Heart right ventricle (tissue), 16 donors: ENCODE measurements around the gene ANKS1B. TPM values are rescaled to one million over a fixed set of nuclear protein-coding genes. Genes with fewer than 3 reads are reported as not detected.

ENCODE experiments used
- ATAC-seq, 8 donors: fragments of 200-7000 bp; cut with Tn5 transposase; one replicate each; pipeline ENCODE4 v1.9.1; 2020; ENCODE audit warnings: mild to moderate bottlenecking in 8 of 8, moderate library complexity in 8 of 8, moderate number of reproducible peaks in 1 of 8
- DNase-seq, 2 donors: peaks; one replicate each; pipeline ENCODE4 v3.0.0-alpha.2; 2020
- H3K27ac ChIP-seq, 10 donors: fragments of 200-600 bp; sonication (generic) in 2 of 10; one replicate each; pipeline versions ENCODE4 v1.5.0 to v1.8.0; 2020 to 2022; ENCODE audit warnings: mild to moderate bottlenecking in 3 of 10
- H3K27me3 ChIP-seq, 7 donors: fragments of 200-600 bp; one replicate each; pipeline ENCODE4 v1.8.0; 2021 to 2022; ENCODE audit warnings: mild to moderate bottlenecking in 2 of 7
- H3K36me3 ChIP-seq, 9 donors: fragments of 200-600 bp; sonication (generic) in 1 of 9; one replicate each; pipeline versions ENCODE4 v1.5.0 to v1.8.0; 2020 to 2022; ENCODE audit warnings: mild to moderate bottlenecking in 2 of 9
- H3K4me1 ChIP-seq, 9 donors: fragments of 200-600 bp; sonication (generic) in 1 of 9; one replicate each; pipeline versions ENCODE4 v1.5.0 to v1.8.0; 2020 to 2022; ENCODE audit warnings: mild to moderate bottlenecking in 4 of 9
- H3K4me3 ChIP-seq, 10 donors: fragments of 200-600 bp; sonication (generic) in 2 of 10; one replicate each; pipeline versions ENCODE4 v1.5.0 to v1.8.0; 2020 to 2022; ENCODE audit warnings: mild to moderate bottlenecking in 7 of 10, moderate library complexity in 2 of 10
- H3K9me3 ChIP-seq, 11 donors: fragments of 200-600 bp in 10 of 11; sonication (generic) in 2 of 11; one replicate each; pipeline versions ENCODE4 v1.5.0 to v1.8.0; 2013 to 2022; ENCODE audit warnings: mild to moderate bottlenecking in 2 of 11, control low read depth in 1 of 11, moderate library complexity in 1 of 11
- CTCF ChIP-seq, 9 donors: fragments of 200-600 bp; sonication (generic) in 2 of 9; IDR thresholded peaks; one replicate each; pipeline versions ENCODE4 v1.5.0 to v1.8.0; 2021 to 2022; ENCODE audit warnings: antibody characterized with exemption in 9 of 9, mild to moderate bottlenecking in 5 of 9, moderate library complexity in 1 of 9
- WGBS, 2 donors: extraction: QIAGEN DNeasy Blood & Tissue Kit; methylation state at CpG; one replicate each; pipeline ENCODE4 v1.1.7; 2013; ENCODE audit warnings: inconsistent platforms in 1 of 2; 5-methylcytosine and 5-hydroxymethylcytosine counted together
- intact Hi-C, 10 donors: fragments of 100-400 bp; cut with DNase I; formaldehyde crosslinking; loops; one replicate each; pipeline versions ENCODE4 v1.11.1 to v1.14.2; 2022
- polyA plus RNA-seq, 2 donors: library from polyadenylated mRNA; stranded (reverse); fragments of 200-250 nt; gene quantifications; one replicate each; pipeline ENCODE4 v1.2.3, GENCODE V29; 2013
- total RNA-seq, 10 donors: library from RNA; stranded (reverse); fragmentation: NEBNext Ultra II Directional in 3 of 10; extraction: Animal tissue kit (Norgen Biotek cat#: 25700) in 3 of 10; gene quantifications; one replicate each; pipeline versions ENCODE4 v1.2.1 to v1.2.4, GENCODE V29; 2021 to 2023
- donor health status: Arrhythmogenic right ventricular cardiomyopathy.
- donor health status: ischemic (EF 13 %, LVEDD 7.1; RV severe dilation, severe dysfunction).
- donor health status: healthy with polysubstance abuse.
- donor health status: DM: no; HTN: yes; CAD: no.
- donor health status: DM: no; HTN: no; CAD: no.
- donor health status: ischemic (EF 25% LVEDD 6.9; RV normal size, moderate dysfunction).
- donor health status: ischemic (EF 25% LVEDD 5.7; RV mildly dilated, moderate dysfunction).
- donor health status: healthy.
- donor health status: DM: yes; HTN: yes; CAD: no.
- donor health status: Ischemic cardiomyopathy.
- donor health status: ischemic (EF 35%, LVEDD 5.7; RV mildly dilated, moderate dysfunction).
- donor health status: nonischemic (EF 11% LVEDD 7.7; RV severe dilation, severe dysfunction).
- donor health status: DM: yes; HTN: yes; CAD: no.
- donor health status: PGD.
- donor health status: ischemic (EF 29% LVEDD 5.4; RV normal size, mild dysfunction).
- donor health status: nonischemic (EF 23%, LVEDD 6.1; RV moderate dilation, normal function).

Gene ANKS1B
- total and polyA plus RNA-seq, 12 donors = 0.58 to 4.8 (median 1.8) TPM

- WGBS, 2 donors = 73 to 84% methylated on average over 2 of the region's 2 CpGs
- intact Hi-C loops = no loop called here
- TF ChIP-seq CTCF (IDR thresholded peaks at IDR 0.05) = no peak
- Histone ChIP-seq H3K9me3 (no peaks in the 10 kb centered on the region), H3K27ac (no peak overlapping the region), H3K4me3 (no peak overlapping the region), H3K4me1 (no peaks in the 10 kb centered on the region), H3K27me3 (peaks cover 0 to 4% (median 0%) of the 10 kb centered on the region in 7 donors), H3K36me3 (no peaks in the 10 kb centered on the region)
- DNase-seq (no peak), ATAC-seq (no peak)
Measured at GRCh38 chr12:98852181-98852580, 1132.6 kb downstream of the ANKS1B start.

- intact Hi-C loops = no loop called here
- 93 to 94% methylated on average over 2 of the region's 2 CpGs for WGBS, 2 donors
- Histone ChIP-seq H3K36me3 (no peaks in the 10 kb centered on the region), H3K4me3 (no peak overlapping the region), H3K27me3 (peaks cover 0 to 5% (median 1%) of the 10 kb centered on the region in 7 donors), H3K9me3 (no peaks in the 10 kb centered on the region), H3K27ac (no peak overlapping the region), H3K4me1 (no peaks in the 10 kb centered on the region)
- ATAC-seq (no peak), DNase-seq (no peak)
- no peak for TF ChIP-seq CTCF (IDR thresholded peaks at IDR 0.05)
Measured at GRCh38 chr12:98847242-98847641, 1137.5 kb downstream of the ANKS1B start.

DNA sequence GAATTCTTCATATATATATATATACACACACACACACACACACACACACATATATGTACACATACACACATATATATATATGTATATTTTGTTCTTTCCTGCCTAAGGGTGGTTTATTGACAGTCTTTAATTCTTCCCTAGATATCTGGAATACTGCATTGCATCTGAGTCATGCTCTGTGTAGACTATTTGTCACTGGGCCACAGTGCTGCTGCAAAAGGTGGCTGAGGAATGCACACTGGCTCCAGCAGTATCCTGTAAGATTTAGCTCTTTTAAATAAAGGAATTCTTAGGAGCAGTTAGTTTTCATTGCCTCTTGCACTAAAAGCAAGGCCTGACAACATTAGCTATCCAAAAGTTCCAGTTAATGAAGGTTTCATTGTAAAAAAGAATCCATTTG lies 1138.8 kb downstream of the ANKS1B start:
- Histone ChIP-seq H3K36me3 (no peaks in the 10 kb centered on the region), H3K9me3 (no peaks in the 10 kb centered on the region), H3K4me1 (no peaks in the 10 kb centered on the region), H3K27ac (no peak overlapping the region), H3K4me3 (no peak overlapping the region), H3K27me3 (peaks cover 0 to 8% (median 7%) of the 10 kb centered on the region in 7 donors)
- ATAC-seq (no peak), DNase-seq (no peak)
- TF ChIP-seq CTCF (IDR thresholded peaks at IDR 0.05) = no peak
- intact Hi-C loops = no loop called here

GRCh38 chr12:98840325-98840724 lies 1144.4 kb downstream of the ANKS1B start:
- Histone ChIP-seq H3K27me3 (peaks cover 0 to 20% (median 8%) of the 10 kb centered on the region in 7 donors), H3K36me3 (no peaks in the 10 kb centered on the region), H3K27ac (no peak overlapping the region), H3K9me3 (no peaks in the 10 kb centered on the region), H3K4me1 (no peaks in the 10 kb centered on the region), H3K4me3 (no peak overlapping the region)
- intact Hi-C loops = no loop called here
- ATAC-seq (no peak), DNase-seq (no peak)
- TF ChIP-seq CTCF (IDR thresholded peaks at IDR 0.05) = no peak
- WGBS, 2 donors = 83 to 85% methylated on average over 3 of the region's 3 CpGs
